Body of pancreas (tissue), 4 donors: ENCODE results near the gene BAHCC1. TPM values are rescaled to one million over a fixed set of nuclear protein-coding genes. Genes with fewer than 3 reads are reported as not detected.

Experiments used
- ATAC-seq: fragments of 150-250 bp; one replicate; pipeline ENCODE4 v1.9.1; 2016
- DNase-seq, 4 donors: peaks; one replicate each; pipeline ENCODE4 v3.0.0-alpha.2; 2019
- H3K27ac ChIP-seq, 4 donors: fragments of 200-600 bp; sonication (generic); 1 replicate in 3 of 4; 2 replicates in 1 of 4; pipeline versions ENCODE4 v1.5.1 to v1.6.1; 2016 to 2019; ENCODE audit warnings: mild to moderate bottlenecking in 1 of 4, mixed read lengths in 1 of 4, moderate library complexity in 1 of 4
- H3K27me3 ChIP-seq, 2 donors: fragments of 200-600 bp; sonication (generic); one replicate each; pipeline ENCODE4 v1.6.0; 2016; ENCODE audit warnings: mild to moderate bottlenecking in 1 of 2
- H3K36me3 ChIP-seq, 2 donors: fragments of 200-600 bp; sonication (generic); replicated peaks in 1 of 2; 2 replicates each; pipeline ENCODE4 v1.5.1; 2016; ENCODE audit warnings: low read depth in 2 of 2; ENCODE audit not compliant: insufficient read depth in 1 of 2
- H3K4me1 ChIP-seq: fragments of 200-600 bp; sonication (generic); one replicate; pipeline ENCODE4 v1.6.0; 2016
- H3K4me3 ChIP-seq, 2 donors: fragments of 200-600 bp; sonication (generic); 1 replicate in 1 of 2; 2 replicates in 1 of 2; pipeline ENCODE4 v1.5.1; 2016 to 2019
- H3K9me3 ChIP-seq, 3 donors: fragments of 200-600 bp; sonication (generic); 1 replicate in 2 of 3; 2 replicates in 1 of 3; pipeline ENCODE4 v1.5.1; 2016
- CTCF ChIP-seq, 7 experiments: fragments of 450-650 bp in 4 of 7; fragments of 200-600 bp in 3 of 7; sonication (generic) in 3 of 7; IDR thresholded peaks; one replicate each; pipeline ENCODE4 v1.5.1; 2016 to 2019; ENCODE audit warnings: antibody characterized with exemption in 7 of 7
- POLR2A ChIP-seq, 3 donors: fragments of 450-650 bp; IDR thresholded peaks; one replicate each; pipeline ENCODE4 v1.6.1; 2016; ENCODE audit warnings: antibody characterized with exemption in 3 of 3, mild to moderate bottlenecking in 2 of 3
- WGBS, 2 donors: methylation state at CpG; one replicate each; pipeline ENCODE4 v1.1.5; 2017; 5-methylcytosine and 5-hydroxymethylcytosine counted together
- intact Hi-C: fragments of 100-400 bp; cut with DNase I; formaldehyde crosslinking; loops from one replicate; pipeline ENCODE4 v1.15.1; 2023
- total RNA-seq, 2 donors: library from RNA; depleted of rRNA; stranded (reverse); fragments of >200 nt; gene quantifications; one replicate each; pipeline ENCODE4 v1.1.0, GENCODE V29; 2016

The BAHCC1 gene
- total RNA-seq, 2 donors from 2014 or later, result 5.7 to 14.8 TPM

GRCh38 chr17:81476097-81476496 is 80.8 kb downstream of the BAHCC1 start:
- H3K9me3 ChIP-seq, result no peaks in the 10 kb centered on the region
- TF ChIP-seq POLR2A (IDR thresholded peaks at IDR 0.05) (no peak), CTCF (IDR thresholded peaks at IDR 0.05) (no peak)
- H3K4me3 ChIP-seq, result no peak overlapping the region
- no peak overlapping the region for H3K27ac ChIP-seq
- H3K4me1 ChIP-seq, result peaks cover 25% of the 10 kb centered on the region
- DNase-seq, result no peak
- intact Hi-C loops, result loop anchor here (10.0 kb wide), 1 partner anchor 71 kb away; no protein-coding TSS in a partner anchor
- H3K27me3 ChIP-seq, result no peaks in the 10 kb centered on the region
- WGBS, 2 donors, result 93% methylated on average over 5 of the region's 7 CpGs; no CpG with 5 or more reads in 1 of the 2 donors
- no peaks in the 10 kb centered on the region for H3K36me3 ChIP-seq
- no peak for ATAC-seq

GRCh38 chr17:81476635-81477034 is 81.4 kb downstream of the BAHCC1 start:
- WGBS, 2 donors, result 89 to 96% methylated on average over 6 of the region's 6 CpGs
- no peak for ATAC-seq

GRCh38 chr17:81477173-81477572 is 81.9 kb downstream of the BAHCC1 start:
- DNase-seq (no peak), ATAC-seq (no peak)
- H3K9me3 ChIP-seq, result no peaks in the 10 kb centered on the region
- TF ChIP-seq POLR2A (IDR thresholded peaks at IDR 0.05) (no peak), CTCF (IDR thresholded peaks at IDR 0.05) (no peak)
- peaks cover 35% of the 10 kb centered on the region for H3K4me1 ChIP-seq
- no peaks in the 10 kb centered on the region for H3K27me3 ChIP-seq
- intact Hi-C loops, result loop anchor here (10.0 kb wide), 1 partner anchor 72 kb away; no protein-coding TSS in a partner anchor
- 73 to 88% methylated on average over 5 to 7 of the region's 7 CpGs for WGBS, 2 donors
- H3K4me3 ChIP-seq, result no peak overlapping the region
- H3K36me3 ChIP-seq, result no peaks in the 10 kb centered on the region
- no peak overlapping the region for H3K27ac ChIP-seq

More at GRCh38 chr17:81476635-81477034, 81.4 kb downstream of the BAHCC1 start:
- H3K4me3 ChIP-seq, result no peak overlapping the region
- intact Hi-C loops, result loop anchor here (10.0 kb wide), 1 partner anchor 72 kb away; no protein-coding TSS in a partner anchor
- no peaks in the 10 kb centered on the region for H3K27me3 ChIP-seq
- H3K9me3 ChIP-seq, result no peaks in the 10 kb centered on the region
- no peak for TF ChIP-seq CTCF (IDR thresholded peaks at IDR 0.05)
- TF ChIP-seq POLR2A (IDR thresholded peaks at IDR 0.05), result no peak
- H3K27ac ChIP-seq, result no peak overlapping the region
- no peaks in the 10 kb centered on the region for H3K36me3 ChIP-seq
- H3K4me1 ChIP-seq, result peaks cover 31% of the 10 kb centered on the region
- DNase-seq, result no peak

GRCh38 chr17:81478119-81478518 is 82.9 kb downstream of the BAHCC1 start:
- DNase-seq, result no peak
- WGBS, 2 donors, result 94 to 96% methylated on average over 19 to 20 of the region's 20 CpGs
- TF ChIP-seq POLR2A (IDR thresholded peaks at IDR 0.05), result no peak
- no peak for TF ChIP-seq CTCF (IDR thresholded peaks at IDR 0.05)
- ATAC-seq, result no peak
- intact Hi-C loops, result loop anchor here (10.0 kb wide), 1 partner anchor 73 kb away; no protein-coding TSS in a partner anchor
- peaks cover 34% of the 10 kb centered on the region for H3K4me1 ChIP-seq
- no peaks in the 10 kb centered on the region for H3K27me3 ChIP-seq
- no peak overlapping the region for H3K4me3 ChIP-seq
- H3K36me3 ChIP-seq, result no peaks in the 10 kb centered on the region
- no peaks in the 10 kb centered on the region for H3K9me3 ChIP-seq
- H3K27ac ChIP-seq, result no peak overlapping the region
